Measurements from ENCODE around the gene PPFIA4. TPM values are rescaled to one million over a fixed set of nuclear protein-coding genes. Genes with fewer than 3 reads are reported as not detected.

Gene PPFIA4
- total RNA-seq, 1 experiment from 2014 or later: 21.1 TPM

GRCh38 chr1:203006948-203007871 lies 19.1 kb upstream of the PPFIA4 start, which contains the start of gene TMEM183A (continued):
- TF ChIP-seq ZNF532 (CRISPR knock-in tag; IDR thresholded peaks at IDR 0.05; ENCODE audit: borderline replicate concordance) (peak; percentile 79; the same call in 1 of the 2 replicates), RELA (CRISPR knock-in tag; IDR thresholded peaks at IDR 0.05; ENCODE audit: borderline replicate concordance) (no peak), IRF2 (CRISPR knock-in tag; IDR thresholded peaks at IDR 0.05; ENCODE audit: borderline replicate concordance, low read depth) (no peak), CTCF (IDR thresholded peaks at IDR 0.05) (no peak), ARID4B (CRISPR knock-in tag; IDR thresholded peaks at IDR 0.05; ENCODE audit: borderline replicate concordance) (peak; percentile 28; the same call in 1 of the 2 replicates), NR3C1 (CRISPR knock-in tag; conservative IDR thresholded peaks at IDR 0.05; ENCODE audit: low read depth) (no peak), NFE2L1 (CRISPR knock-in tag; IDR thresholded peaks at IDR 0.05) (no peak), IRF1 (CRISPR knock-in tag; IDR thresholded peaks at IDR 0.05) (no peak), ATF3 (CRISPR knock-in tag; conservative IDR thresholded peaks at IDR 0.05) (no peak), OVOL2 (CRISPR knock-in tag; IDR thresholded peaks at IDR 0.05; ENCODE audit: borderline replicate concordance) (no peak), USF2 (CRISPR knock-in tag; IDR thresholded peaks at IDR 0.05) (no peak), PRRX2 (CRISPR knock-in tag; IDR thresholded peaks at IDR 0.05) (0 out of 2 replicates have a peak, but pooled peaks have one; percentile 44), TCF7 (CRISPR knock-in tag; IDR thresholded peaks at IDR 0.05; ENCODE audit: low read depth) (no peak; the same call in 1 of the 2 replicates), ZNF416 (CRISPR knock-in tag; IDR thresholded peaks at IDR 0.05) (no peak)
- TF ChIP-seq, protein P1, sequence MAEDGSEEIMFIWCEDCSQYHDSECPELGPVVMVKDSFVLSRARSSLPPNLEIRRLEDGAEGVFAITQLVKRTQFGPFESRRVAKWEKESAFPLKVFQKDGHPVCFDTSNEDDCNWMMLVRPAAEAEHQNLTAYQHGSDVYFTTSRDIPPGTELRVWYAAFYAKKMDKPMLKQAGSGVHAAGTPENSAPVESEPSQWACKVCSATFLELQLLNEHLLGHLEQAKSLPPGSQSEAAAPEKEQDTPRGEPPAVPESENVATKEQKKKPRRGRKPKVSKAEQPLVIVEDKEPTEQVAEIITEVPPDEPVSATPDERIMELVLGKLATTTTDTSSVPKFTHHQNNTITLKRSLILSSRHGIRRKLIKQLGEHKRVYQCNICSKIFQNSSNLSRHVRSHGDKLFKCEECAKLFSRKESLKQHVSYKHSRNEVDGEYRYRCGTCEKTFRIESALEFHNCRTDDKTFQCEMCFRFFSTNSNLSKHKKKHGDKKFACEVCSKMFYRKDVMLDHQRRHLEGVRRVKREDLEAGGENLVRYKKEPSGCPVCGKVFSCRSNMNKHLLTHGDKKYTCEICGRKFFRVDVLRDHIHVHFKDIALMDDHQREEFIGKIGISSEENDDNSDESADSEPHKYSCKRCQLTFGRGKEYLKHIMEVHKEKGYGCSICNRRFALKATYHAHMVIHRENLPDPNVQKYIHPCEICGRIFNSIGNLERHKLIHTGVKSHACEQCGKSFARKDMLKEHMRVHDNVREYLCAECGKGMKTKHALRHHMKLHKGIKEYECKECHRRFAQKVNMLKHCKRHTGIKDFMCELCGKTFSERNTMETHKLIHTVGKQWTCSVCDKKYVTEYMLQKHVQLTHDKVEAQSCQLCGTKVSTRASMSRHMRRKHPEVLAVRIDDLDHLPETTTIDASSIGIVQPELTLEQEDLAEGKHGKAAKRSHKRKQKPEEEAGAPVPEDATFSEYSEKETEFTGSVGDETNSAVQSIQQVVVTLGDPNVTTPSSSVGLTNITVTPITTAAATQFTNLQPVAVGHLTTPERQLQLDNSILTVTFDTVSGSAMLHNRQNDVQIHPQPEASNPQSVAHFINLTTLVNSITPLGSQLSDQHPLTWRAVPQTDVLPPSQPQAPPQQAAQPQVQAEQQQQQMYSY (CRISPR knock-in tag; IDR thresholded peaks at IDR 0.05): no peak
- TF ChIP-seq, protein P2, sequence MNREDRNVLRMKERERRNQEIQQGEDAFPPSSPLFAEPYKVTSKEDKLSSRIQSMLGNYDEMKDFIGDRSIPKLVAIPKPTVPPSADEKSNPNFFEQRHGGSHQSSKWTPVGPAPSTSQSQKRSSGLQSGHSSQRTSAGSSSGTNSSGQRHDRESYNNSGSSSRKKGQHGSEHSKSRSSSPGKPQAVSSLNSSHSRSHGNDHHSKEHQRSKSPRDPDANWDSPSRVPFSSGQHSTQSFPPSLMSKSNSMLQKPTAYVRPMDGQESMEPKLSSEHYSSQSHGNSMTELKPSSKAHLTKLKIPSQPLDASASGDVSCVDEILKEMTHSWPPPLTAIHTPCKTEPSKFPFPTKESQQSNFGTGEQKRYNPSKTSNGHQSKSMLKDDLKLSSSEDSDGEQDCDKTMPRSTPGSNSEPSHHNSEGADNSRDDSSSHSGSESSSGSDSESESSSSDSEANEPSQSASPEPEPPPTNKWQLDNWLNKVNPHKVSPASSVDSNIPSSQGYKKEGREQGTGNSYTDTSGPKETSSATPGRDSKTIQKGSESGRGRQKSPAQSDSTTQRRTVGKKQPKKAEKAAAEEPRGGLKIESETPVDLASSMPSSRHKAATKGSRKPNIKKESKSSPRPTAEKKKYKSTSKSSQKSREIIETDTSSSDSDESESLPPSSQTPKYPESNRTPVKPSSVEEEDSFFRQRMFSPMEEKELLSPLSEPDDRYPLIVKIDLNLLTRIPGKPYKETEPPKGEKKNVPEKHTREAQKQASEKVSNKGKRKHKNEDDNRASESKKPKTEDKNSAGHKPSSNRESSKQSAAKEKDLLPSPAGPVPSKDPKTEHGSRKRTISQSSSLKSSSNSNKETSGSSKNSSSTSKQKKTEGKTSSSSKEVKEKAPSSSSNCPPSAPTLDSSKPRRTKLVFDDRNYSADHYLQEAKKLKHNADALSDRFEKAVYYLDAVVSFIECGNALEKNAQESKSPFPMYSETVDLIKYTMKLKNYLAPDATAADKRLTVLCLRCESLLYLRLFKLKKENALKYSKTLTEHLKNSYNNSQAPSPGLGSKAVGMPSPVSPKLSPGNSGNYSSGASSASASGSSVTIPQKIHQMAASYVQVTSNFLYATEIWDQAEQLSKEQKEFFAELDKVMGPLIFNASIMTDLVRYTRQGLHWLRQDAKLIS (CRISPR knock-in tag; IDR thresholded peaks at IDR 0.05; ENCODE audit: borderline replicate concordance): no peak
